DLD1 (cell line): ENCODE data around the gene EVA1A.

Experiments
- in situ Hi-C: cut with HindIII; loops from 2 replicates; pipeline ENCODE4 v1.10.0; 2017; ENCODE audit warnings: low sequenced_read_pairs

EVA1A gene

DNA sequence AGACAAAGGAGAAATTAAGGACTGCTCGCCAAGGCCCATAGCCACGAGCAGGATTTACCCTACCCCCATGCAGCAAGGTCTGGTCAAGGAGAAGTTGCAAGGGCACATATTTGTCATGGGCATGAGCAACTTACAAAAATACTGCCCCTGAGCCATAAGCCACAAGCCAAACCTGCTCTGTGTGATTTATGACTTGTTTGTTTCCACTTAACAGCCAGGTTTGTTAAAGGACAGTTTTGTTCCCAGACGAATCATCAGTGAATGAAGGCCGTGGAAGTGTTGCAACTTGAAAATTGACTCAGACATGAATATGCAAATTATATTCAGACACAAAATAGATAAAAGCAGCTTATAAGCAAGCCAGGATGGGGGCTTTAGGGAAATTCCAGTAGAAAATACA, 31.3 kb upstream of the EVA1A start:
- in situ Hi-C loops: no loop called here

- in situ Hi-C loops: no loop called here
Observed at GRCh38 chr2:75589391-75590105, 28.8 kb upstream of the EVA1A start.

- in situ Hi-C loops: no loop called here
Observed at GRCh38 chr2:75587954-75588587, 27.3 kb upstream of the EVA1A start.

DNA sequence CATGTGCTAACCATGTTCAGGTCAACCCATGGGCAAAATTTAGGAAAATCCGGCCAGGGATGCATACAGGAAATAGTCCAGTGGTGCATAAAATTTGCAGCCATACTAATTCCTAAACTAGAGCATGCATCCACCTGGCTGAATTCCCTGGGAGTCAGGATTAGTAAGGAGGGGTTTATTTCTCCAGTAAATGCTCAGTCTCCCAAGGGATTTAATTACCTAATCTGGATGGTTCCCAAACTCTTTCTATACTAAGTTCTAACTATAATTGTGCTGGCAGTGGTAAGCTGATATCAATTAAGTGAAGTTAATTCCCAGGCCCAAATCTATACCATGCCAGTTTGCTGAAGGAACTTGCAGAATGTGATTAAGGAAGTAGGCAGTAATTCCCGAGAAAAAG, 26.2 kb upstream of the EVA1A start:
- in situ Hi-C loops: no loop called here

DNA sequence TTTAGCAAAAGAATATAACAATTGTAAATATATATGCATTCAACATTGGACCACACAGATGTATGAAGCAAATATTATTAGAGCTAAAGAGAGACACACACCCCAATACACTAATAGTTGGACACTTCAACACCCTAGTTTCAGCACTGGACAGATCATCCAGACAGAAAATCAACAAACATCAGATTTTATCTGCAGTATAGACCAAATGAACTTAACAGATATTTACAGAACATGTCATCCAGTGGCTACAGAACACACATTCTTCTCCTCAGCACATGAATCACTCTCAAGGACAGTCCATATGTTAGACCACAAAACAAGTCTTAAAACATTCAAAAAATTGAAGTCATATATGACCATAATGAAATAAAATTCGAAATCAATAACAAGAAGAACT, 22.1 kb upstream of the EVA1A start:
- in situ Hi-C loops: no loop called here

DNA sequence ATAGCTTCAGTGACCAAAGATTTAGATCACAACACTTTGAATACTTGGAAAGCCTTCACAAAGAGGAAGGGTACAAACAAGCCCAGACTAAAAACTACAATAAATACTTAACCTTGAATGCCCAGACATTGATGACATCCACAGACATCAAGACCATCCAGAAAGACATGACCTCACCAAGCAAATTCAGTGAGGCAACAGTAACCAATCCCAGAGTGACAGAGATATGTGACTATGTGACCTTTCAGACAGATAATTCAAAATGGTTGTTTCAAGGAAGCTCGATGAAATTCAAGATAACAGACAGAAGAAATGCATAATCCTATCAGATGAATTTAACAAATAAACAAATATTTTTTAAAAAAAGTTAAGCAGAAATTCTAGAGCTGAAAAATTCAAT, 19.9 kb upstream of the EVA1A start:
- in situ Hi-C loops: no loop called here

DNA sequence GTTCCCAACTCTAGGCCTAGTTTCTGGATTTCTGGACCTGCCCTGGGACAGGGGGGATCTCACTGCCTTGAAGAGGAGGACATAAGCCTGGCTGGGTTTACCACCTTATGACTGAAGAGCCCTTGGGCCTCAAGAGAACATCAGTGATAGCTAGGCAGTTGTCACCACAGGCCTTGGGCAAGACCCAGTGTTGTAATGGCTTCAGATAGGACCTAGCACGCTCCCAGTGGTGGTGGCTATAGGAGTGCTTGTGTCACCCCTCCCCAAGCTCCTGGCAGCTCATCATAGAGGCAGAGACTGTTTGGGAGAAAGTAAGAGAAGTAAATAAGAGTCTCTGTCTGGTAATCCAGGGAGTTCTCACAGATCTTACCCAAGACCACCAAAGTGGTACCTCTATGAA, 19.4 kb upstream of the EVA1A start:
- in situ Hi-C loops: no loop called here

DNA sequence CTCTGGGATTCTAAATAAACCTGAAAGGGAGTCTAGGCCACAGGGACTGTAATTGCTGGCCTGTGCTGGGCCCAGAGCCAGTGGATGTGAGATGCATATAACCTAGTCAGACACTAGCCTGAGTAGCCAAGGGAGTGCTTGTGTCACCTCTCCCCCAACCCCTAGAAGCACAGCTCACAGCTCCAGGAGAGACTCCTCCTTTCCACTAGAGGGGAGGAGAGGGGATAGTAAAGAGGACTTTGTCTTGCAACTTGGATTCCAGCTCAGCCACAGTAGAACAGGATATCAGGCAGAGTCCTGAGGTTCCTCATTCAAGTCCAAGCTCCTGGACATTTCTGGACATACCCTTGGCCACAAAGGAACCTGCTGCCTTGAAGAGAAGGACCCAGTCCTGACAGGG, 18.4 kb upstream of the EVA1A start:
- in situ Hi-C loops: no loop called here

DNA sequence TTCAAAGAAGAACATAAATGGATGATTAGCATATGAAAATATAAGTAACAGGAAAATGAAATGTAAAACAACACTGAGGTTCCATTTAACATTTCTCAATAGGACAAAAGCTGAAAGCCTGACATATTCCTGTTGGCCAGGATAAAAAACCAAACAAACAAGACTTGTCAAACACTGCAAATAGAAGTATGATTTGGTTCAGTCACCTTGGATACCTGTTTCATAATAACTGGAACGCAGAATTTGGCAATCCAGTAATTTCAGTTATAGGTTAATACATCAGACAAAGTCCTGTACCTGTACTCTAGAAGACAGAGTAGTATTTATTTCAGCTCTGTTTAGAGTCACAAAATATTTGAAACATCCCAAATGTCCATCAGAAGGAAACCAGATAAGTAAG, 16.5 kb upstream of the EVA1A start:
- in situ Hi-C loops: no loop called here

- in situ Hi-C loops: no loop called here
Observed at GRCh38 chr2:75574106-75574505, 13.4 kb upstream of the EVA1A start.

- in situ Hi-C loops: no loop called here
Observed at GRCh38 chr2:75573145-75573878, 12.6 kb upstream of the EVA1A start.

DNA sequence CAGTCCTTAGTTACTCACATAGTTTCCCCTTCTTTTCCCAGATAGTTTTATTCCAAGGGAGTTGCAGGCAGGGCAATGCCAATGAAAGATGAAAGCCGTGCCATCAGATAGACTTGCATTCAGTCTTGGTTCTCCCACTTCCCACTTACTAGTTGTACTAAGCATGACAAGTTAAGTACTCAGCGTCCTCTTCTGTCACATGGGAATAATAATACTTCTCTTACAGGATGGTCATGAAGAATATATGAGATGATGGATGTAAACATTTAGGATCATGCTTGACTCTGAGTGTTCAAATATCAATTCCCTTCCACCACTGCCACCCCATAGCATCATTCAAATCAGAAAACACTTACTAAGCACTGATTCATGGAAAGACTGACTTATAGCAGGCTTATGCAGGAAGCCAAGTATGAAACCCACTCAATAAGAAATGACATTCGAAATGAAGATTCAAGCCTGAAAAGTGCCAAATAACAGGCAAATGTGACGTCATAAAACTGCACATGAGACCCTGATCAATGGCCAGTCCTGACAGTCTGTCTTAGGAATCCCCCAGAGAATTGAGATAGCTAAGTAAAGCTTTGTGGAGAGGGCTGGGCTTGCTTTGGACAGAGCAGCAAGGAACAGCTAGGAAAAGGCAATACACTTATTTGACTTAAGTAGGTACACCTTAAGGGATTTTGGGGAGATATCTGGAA, 11.1 kb upstream of the EVA1A start:
- in situ Hi-C loops: no loop called here

DNA sequence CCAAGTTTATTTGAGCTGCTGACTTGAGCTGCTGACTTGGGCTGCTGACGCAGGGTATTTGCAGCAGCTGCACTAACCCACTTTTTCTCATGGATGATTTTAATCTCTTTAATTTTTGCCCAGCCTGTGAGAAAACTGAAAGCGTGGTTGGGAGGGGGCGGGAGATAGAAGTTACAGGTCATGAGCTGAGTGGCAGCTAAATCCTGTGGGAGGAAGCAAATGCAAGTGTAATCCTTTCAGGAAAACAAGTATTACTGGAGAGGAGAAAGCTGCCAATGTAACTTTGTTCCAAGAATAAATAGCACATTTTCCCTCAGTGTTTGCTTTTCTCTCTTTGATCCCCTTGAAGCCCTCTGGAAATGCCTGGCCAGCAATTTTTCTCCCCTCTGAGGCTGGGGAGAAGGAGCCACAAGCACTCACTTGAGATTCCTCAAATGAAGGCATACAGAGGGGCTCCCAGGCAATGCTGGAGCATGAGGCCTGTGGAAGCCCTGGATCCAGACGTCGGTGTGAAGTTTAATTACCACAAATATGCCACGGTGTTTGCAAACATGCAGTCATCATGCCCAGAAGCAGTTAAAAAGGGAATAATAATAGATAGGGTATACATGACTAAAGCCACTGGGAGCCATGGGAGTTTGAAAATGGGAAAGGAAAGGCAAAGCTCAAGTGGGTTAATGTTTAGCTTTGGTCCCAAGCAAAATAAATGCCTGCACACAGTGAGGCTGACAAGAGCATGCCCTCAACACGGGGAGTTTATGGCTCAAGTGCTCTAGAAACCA, 10.4 kb upstream of the EVA1A start:
- in situ Hi-C loops: no loop called here

GRCh38 chr2:75570024-75570947, 9.5 kb upstream of the EVA1A start:
- in situ Hi-C loops: no loop called here

GRCh38 chr2:75569546-75569945, 8.8 kb upstream of the EVA1A start:
- in situ Hi-C loops: no loop called here

- in situ Hi-C loops: no loop called here
Observed at GRCh38 chr2:75568174-75568573, 7.4 kb upstream of the EVA1A start.

- in situ Hi-C loops: no loop called here
Observed at GRCh38 chr2:75565472-75566462, 5.0 kb upstream of the EVA1A start.

GRCh38 chr2:75564713-75565359, 4.1 kb upstream of the EVA1A start:
- in situ Hi-C loops: no loop called here
